SK-N-SH (cell line): ENCODE results near the gene CYP2B6.
"Not testable (repeated sequence)": the region's sequence is repeated elsewhere in the genome, so short reads cannot be mapped to it uniquely, and the experiment has no call there.

ENCODE experiments used
- GABPA ChIP-seq: IDR thresholded peaks from 2 replicates; pipeline ENCODE4 v1.4.0; 2012; ENCODE audit warnings: low read depth, mild to moderate bottlenecking
- JUND ChIP-seq: IDR thresholded peaks from 2 replicates; pipeline ENCODE4 v1.4.0; 2012
- MEF2A ChIP-seq: IDR thresholded peaks from 2 replicates; pipeline ENCODE4 v1.4.0; 2012; ENCODE audit warnings: low read depth, borderline replicate concordance
- RFX5 ChIP-seq: IDR thresholded peaks from 2 replicates; pipeline ENCODE4 v1.6.1; 2012; ENCODE audit warnings: mild to moderate bottlenecking, improper control_type of control experiment, low read length
- TF ChIP-seq, protein P1 (sequence below): fragments of 200-600 bp; sonication (generic); IDR thresholded peaks from 2 replicates; pipeline ENCODE4 v1.6.1; 2017; ENCODE audit warnings: antibody characterized with exemption, mild to moderate bottlenecking, moderate library complexity

DNA sequence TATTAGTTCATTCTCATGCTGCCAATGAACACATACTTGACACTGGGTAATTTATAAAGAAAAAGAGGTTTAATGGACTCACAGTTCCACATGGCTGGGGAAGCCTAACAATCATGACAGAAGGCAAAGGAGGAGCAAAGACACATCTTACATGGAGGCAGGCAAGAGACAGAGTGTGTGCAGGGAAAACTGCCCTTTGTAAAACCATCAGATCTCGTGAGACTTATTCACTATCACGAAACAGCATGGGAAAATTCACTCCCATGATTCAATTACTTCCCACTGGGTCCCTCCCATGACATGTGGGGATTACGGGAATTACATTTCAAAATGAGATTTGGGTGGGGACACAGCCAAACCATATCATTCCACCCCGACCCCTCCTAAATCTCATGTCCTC lies 11.3 kb upstream of the CYP2B6 start:
- TF ChIP-seq, protein P1, sequence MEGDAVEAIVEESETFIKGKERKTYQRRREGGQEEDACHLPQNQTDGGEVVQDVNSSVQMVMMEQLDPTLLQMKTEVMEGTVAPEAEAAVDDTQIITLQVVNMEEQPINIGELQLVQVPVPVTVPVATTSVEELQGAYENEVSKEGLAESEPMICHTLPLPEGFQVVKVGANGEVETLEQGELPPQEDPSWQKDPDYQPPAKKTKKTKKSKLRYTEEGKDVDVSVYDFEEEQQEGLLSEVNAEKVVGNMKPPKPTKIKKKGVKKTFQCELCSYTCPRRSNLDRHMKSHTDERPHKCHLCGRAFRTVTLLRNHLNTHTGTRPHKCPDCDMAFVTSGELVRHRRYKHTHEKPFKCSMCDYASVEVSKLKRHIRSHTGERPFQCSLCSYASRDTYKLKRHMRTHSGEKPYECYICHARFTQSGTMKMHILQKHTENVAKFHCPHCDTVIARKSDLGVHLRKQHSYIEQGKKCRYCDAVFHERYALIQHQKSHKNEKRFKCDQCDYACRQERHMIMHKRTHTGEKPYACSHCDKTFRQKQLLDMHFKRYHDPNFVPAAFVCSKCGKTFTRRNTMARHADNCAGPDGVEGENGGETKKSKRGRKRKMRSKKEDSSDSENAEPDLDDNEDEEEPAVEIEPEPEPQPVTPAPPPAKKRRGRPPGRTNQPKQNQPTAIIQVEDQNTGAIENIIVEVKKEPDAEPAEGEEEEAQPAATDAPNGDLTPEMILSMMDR = not testable (repeated sequence)
- TF ChIP-seq GABPA, MEF2A, JUND, RFX5: not testable (repeated sequence)
